Measurements from ENCODE around the gene STIP1.
"Not testable (repeated sequence)": the region's sequence is repeated elsewhere in the genome, so short reads cannot be mapped to it uniquely, and the experiment has no call there.

The STIP1 gene

GRCh38 chr11:64238076-64238475 is 52.1 kb downstream of the STIP1 start:
- DNase-seq (ENCODE audit: low read depth) = no peak

GRCh38 chr11:64238999-64239398 is 53.0 kb downstream of the STIP1 start:
- DNase-seq (ENCODE audit: low read depth) = no peak

- no peak for DNase-seq (ENCODE audit: low read depth)
Observed at GRCh38 chr11:64239662-64240434, 53.9 kb downstream of the STIP1 start.

GRCh38 chr11:64240435-64241240 is 54.7 kb downstream of the STIP1 start, which contains the start of gene FKBP2:
Gene FKBP2 (plus strand): TSS chr11:64241095. CDS start chr11:64242388, 1,293 bp downstream.
- DNase-seq (ENCODE audit: low read depth) = peak; percentile 96

DNA sequence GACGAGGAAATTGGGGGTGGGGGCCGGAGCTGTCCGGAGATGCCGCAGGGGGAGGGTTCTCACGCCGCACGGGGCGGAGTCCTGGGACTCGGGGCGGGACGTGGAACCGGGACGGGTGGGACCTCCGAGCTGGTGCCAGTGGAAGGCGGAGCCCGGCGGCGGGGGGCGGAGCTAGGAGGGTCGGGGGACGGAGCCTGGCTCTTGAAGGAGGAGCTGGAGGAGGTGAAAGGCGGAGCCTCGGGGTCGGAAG is 55.2 kb downstream of the STIP1 start:
- peak; percentile 99 for DNase-seq (ENCODE audit: low read depth)

DNA sequence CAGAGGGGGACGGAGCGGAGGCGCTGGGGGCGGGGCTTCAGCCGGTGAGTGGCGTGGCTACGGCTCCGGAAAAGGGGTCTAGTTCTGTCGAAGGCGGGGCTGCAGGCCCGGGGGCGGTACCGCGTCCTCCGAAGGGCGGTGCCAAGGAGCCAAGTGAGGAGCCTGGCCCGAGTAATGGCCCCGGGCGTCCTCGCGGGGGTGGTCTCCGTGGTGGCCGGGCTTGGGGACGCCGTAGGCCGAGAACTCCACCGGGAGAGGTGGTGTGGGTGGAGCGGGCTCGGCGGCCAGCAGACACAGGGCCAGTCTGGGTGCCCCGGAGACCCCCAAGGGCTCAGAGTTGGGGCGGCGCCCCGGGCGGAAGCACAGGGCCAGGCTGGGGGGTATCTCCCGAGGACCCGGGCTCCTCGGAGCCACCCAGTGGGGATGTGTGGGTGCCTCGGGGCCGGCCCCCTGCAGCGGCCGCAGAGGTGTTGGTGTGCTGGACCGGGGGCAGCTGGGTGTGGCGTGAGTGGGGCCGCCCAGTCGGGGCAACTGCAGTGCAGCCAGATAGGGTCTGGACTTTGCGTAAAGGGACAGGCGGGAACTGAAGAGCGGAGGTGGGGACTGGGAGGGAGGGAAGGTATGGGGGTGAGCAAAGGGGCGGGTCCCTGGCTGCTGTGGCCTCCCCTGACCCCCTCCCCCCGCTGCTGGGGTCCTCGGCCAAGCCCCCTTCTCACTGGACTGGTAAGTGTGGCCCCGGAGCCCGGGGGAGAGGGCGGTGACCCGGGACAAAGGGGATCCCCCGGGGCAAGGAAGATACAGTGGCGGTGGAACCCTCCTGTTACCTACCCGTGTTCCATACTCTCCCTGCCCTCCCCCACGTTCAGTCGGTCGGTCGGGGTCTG is 55.8 kb downstream of the STIP1 start:
- no peak for DNase-seq (ENCODE audit: low read depth)

GRCh38 chr11:64243236-64243854 is 57.4 kb downstream of the STIP1 start:
- DNase-seq (ENCODE audit: low read depth) = no peak

DNA sequence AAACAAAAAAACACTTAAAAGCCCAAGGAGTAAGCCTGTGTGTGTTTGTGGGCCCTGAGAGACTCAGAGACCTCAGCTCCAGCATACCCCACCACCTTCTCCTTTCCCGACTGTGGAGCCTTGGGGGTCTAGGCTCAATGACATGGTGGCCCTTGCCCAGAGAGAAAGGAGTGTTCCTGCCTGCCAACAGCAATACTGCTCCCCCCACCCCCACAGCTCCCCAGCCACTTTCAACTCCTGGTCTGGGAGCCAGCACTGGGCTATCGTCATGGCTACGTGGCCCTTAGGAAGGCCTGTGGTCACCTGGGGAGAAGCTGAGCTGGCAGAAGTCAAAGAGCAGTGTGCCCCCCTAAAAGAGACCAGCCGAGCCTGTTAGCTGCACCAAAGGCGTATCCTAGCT is 58.1 kb downstream of the STIP1 start:
- no peak for DNase-seq (ENCODE audit: low read depth)

GRCh38 chr11:64244966-64245365 is 59.0 kb downstream of the STIP1 start:
- DNase-seq (ENCODE audit: low read depth) = no peak

- DNase-seq (ENCODE audit: low read depth) = peak; percentile 51
Observed at GRCh38 chr11:64245401-64245796, 59.4 kb downstream of the STIP1 start.

- DNase-seq (ENCODE audit: low read depth) = peak; percentile 53
Observed at GRCh38 chr11:64245797-64246620, 60.0 kb downstream of the STIP1 start.

DNA sequence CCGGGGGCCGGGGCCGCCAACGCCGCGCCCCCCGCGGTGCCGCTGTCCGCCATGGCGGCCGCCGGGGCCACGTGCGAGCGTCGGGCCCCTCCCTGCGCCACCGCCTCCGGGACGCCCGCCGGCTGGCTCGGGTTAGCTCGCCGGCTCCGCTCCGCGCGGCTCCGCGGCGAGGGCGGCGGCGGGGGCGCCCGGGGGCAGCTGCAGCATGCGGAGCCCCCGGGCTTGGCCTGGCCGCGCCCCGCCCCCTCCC is 60.6 kb downstream of the STIP1 start:
- DNase-seq (ENCODE audit: low read depth) = not testable (repeated sequence)

GRCh38 chr11:64246871-64247728 is 61.1 kb downstream of the STIP1 start, which contains the start of gene PPP1R14B:
Gene PPP1R14B (minus strand): TSS chr11:64246943. CDS start chr11:64246673, 270 bp downstream.
- peak; percentile 74 for DNase-seq (ENCODE audit: low read depth)

- no peak for DNase-seq (ENCODE audit: low read depth)
Observed at GRCh38 chr11:64247729-64248531, 62.0 kb downstream of the STIP1 start.

DNA sequence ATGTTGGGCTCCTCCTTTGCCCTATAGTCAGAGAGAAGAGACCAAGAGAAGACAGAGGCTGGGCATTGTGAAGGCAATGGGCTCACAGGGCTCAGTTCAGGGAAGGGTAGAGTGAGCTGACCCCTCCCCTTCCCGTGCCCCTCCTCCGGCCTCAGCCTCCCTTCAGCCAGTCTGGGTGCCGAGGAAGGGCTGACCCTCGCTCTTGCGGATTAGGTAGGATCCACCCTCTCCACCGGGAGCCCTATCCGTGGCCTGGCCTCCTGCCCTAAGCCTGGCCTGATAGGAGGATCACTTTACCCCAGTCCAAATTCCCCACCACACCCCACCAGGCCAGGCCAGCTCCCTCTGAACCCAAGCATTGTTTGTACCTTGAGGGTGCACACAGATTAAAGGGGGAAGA is 62.6 kb downstream of the STIP1 start:
- no peak for DNase-seq (ENCODE audit: low read depth)

DNA sequence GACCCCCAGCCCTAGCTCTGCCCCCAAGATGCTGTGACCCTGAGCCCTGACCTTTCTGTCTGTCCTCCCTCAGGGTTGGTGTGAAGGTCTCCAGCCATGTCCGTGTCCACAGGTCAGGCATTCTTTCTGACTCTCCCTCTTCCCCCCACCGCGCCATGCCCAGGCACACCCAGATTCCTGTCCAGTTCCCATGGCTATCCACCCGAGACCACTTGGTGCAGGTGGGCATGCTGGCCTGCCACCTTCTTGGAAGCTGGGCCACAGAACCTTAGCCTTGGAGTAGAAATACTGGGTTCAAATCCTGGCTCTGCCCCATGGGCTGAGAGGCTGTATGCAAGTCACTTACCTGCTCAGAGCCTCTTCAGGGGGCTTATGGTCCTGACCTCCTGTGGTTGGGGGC is 63.1 kb downstream of the STIP1 start:
- no peak for DNase-seq (ENCODE audit: low read depth)

DNA sequence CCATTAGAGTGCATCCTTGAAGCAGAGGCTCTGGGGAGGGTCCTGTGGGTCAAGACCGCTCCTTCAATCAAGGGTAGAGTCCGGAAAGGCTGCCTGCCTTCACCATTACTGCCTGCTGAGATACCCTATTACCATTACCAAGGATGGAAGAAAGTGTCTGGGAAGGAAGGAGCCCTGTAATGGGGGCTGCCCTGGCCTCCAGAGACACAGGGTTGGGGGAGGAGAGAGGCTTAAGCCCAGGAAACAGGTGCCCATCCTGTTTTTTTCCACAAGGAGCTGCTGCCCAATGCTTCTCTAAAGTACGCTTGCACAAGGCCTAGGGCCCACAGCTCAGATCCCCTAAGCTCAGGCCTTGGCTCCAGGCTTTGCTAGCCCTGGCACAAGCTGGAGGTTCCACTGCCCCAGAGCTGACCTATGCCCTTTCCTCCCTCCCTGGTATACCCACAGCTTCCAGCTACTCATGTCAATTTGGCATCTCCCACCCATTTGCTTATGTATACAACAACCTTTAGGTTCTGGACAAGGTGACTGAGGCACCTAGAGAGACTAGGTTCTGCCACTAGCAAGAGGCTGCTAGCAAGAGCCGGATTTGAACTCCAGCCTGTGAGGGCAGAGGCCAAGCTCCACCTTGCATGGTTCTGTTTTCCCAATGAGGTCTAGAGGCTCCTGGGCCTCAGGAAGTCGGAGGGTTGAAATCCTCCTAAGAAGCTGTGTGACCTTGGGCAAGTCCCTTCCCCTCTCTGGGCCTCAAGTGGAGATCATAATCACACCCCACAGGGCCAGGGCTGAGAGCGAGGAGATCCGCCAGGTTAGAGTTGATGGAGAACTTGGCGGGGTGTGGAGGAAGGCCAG is 63.8 kb downstream of the STIP1 start:
- no peak for DNase-seq (ENCODE audit: low read depth)

DNA sequence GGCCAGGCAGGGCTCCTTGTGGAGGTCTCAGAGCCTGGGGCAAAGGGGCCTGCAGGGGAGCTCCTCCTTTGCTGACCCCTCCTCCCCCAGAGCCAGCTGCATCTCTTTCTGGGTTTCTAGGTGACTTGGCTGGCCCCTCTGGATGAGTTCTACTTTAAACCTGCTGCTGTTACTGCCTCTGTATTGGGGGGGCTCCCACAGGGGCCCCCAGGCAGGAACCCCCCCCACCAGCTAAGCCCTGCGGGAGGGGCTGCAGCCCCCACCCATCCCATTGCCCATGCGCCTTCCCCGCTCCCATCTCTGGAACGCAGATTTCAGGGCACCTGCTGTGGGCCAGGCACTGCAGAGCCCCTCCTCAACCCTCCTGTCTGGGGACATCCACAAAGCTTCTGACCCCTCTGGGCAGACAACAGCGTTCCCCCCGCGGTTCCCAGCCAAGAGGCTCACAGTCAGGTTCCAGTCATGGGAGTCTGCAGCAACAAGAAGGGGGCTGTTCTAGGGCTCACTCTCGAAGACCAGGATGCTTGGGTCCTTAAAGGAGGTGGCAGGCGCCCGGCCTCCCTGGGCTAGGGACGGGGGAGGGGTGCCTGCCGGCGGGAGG is 64.5 kb downstream of the STIP1 start:
- DNase-seq (ENCODE audit: low read depth) = no peak
